Cardiac septum (tissue), 1 donor: ENCODE measurements around the gene OR7G3. TPM values are rescaled to one million over a fixed set of nuclear protein-coding genes. Genes with fewer than 3 reads are reported as not detected.

ENCODE experiments used
- DNase-seq: peaks from one replicate; pipeline ENCODE4 v3.0.0-alpha.2; 2020; ENCODE audit warnings: low spot score
- intact Hi-C: fragments of 100-400 bp; cut with DNase I; formaldehyde crosslinking; loops from one replicate; pipeline ENCODE4 v1.14.0; 2022
- total RNA-seq: library from RNA; stranded (reverse); fragmentation: NEBNext Ultra II Directional; extraction: Animal tissue kit (Norgen Biotek cat#: 25700); gene quantifications from one replicate; pipeline ENCODE4 v1.2.1, GENCODE V29; 2021
- donor health status: DM: no; HTN: no; CAD: no.

Gene OR7G3
- total RNA-seq, 1 donor from 2014 or later: not detected

DNA sequence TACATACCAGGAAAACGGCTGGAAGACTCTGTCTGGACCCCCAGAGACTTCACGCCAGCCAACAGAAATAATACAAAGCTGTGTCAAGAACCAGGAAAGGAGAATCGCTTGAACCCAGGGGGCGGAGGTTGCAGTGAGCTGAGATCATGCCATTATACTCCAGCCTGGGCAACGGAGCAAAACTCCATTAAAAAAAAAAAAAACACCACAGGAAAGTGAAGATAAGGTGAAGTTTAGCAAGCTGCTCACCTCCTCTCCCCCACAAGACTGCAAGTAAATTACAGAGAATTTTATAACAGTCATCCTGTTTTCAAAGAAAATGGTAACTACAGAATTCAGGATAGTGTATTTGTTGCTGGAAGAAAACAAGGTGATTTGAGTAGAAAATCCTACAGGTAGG is 10.2 kb downstream of the OR7G3 start:
- intact Hi-C loops: no loop called here
- DNase-seq: no peak

DNA sequence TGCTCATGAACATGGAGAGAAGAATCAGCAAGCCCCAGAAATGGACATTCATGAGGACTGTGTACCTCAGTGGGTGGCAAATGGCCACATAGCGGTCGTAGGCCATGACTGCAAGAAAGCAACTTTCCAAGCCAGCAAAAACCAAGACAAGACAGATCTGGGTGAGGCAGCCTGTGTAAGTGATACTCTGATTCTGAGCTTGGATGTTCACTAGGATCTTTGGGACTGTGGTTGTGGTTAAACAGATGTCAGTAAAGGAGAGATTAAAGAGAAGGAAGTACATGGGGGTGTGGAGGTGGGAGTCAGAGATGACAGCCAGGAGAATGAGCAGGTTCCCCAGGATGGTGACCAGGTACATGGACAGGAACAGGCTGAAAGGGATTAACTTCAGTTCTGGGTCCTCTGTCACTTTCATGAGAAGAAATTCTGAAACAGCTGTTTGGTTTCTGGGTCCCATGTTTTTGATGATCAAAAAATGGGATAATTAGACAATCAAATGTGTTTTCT is 11.4 kb downstream of the OR7G3 start, which contains the start of gene OR7G1:
TSS of gene OR7G1 (minus strand) at position 457 of the 507 bp plus-strand sequence. CDS start at position 457, 0 bp downstream.
- intact Hi-C loops: no loop called here
- no peak for DNase-seq

DNA sequence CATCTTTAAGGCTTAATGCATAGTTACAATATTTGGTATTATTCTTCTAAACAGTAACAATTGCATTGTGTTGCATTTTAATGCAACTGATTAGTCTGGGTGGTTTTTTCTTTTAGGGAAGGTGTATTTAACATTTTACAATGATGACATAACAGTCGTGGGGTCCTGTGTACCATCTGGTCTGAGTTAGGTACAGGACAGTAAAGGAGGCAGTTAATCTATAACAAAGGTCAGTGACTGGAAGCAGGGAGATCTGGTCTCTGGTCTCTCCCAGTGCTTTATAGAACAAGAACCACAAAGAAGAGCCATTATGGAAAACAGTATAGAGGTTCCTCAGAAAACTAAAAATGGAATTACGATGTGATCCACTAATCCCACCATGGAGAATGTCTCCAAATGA is 16.8 kb downstream of the OR7G3 start:
- no peak for DNase-seq
- intact Hi-C loops: no loop called here

DNA sequence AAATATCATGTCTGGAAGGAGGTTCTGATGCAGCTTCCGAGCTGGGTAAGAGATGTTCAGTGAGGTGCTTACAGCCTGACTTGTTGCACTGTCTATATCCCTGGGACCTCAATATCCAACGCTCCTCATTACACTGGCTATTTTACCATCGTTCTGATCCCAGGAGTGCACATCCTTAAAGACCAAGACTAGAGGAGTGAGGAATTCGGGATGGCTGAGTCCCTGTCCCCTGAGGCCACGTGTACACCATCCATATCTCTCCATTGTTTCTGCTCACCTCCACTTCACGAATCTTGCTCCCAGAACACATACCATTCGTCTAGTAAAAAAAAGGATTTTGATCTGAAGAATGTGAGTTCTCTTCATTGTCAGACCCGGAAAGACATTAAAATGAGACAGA is 19.4 kb downstream of the OR7G3 start, which contains the start of gene OR7G2:
TSS of gene OR7G2 (minus strand) at position 101 of the 400 bp plus-strand sequence. CDS start 4,232 bp downstream, outside the sequence.
- DNase-seq: no peak
- intact Hi-C loops: no loop called here

DNA sequence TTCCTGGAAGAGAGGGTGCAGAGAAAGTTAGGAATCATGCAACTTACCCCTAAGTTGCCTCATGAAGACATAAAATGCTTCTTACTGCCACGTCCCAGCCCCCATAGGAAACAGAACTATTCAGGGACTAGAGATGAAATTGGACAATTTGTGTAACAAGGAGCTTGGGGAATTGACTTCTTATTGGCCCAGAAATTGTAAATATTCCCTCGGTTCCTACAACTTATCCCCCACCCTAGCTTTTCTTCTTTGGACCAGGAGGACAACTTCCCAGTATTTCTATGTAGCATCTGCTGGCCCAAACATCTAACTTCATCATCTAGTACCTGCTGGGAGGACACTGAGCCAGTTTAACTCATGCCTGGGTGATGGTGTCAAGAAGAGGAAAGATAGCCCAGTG is 40.0 kb downstream of the OR7G3 start, which contains the start of gene OR1M1:
TSS of gene OR1M1 (plus strand) at position 301 of the 400 bp plus-strand sequence. CDS start 6,184 bp downstream, outside the sequence.
- no peak for DNase-seq
- intact Hi-C loops: no loop called here

DNA sequence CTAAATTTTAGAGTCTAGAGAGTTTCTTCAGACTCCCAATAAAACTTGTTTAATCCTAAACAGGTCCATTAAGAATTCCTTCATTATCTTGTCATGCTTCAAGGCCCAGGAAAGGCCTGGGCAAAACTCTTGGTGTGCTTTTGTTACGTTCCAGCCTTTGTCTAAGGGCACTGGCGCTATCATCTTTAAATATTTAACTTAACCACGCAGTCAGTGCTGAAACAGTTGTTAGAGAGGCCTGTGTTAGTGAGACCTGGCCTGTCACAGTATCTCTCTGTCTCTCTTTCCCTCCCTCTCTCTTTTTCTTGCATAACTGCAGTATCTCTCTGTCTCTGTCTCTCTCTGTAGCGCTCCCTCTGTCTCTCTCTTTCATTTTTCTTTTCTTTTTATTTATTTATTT is 48.1 kb downstream of the OR7G3 start:
- intact Hi-C loops: no loop called here
- DNase-seq: no peak

DNA sequence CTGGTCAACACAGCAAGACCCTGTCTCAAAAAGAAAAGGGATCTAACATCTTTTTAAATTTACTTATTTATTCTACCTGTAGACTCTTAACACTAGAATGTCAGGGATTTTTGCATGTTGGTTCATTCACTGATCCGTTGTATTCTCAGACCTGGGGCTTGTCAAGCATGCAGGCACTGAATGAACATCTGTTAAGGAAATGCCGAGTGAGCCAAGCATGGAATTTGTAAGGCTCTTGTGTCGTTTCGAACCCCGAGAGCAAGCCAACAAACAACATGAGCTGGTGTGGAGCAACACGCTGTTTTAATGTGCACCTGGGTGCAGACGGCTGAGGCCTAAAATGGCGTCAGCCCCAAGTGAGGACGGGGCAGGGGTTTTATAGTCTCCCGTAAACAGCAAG is 49.8 kb downstream of the OR7G3 start:
- DNase-seq: no peak
- intact Hi-C loops: no loop called here

Other genes with a start within 250 kb of the OR7G3 start
- gene MUC16, start 116.5 kb downstream of the OR7G3 start, total RNA-seq: 0.03 TPM
- gene OR1M1, start 39.9 kb downstream of the OR7G3 start, total RNA-seq: not detected
- not detected for gene OR7G2, start 19.5 kb downstream of the OR7G3 start, total RNA-seq
- not detected for gene OR7G1, start 11.2 kb downstream of the OR7G3 start, total RNA-seq
- gene ZNF317, start 13.4 kb upstream of the OR7G3 start, total RNA-seq: 13.8 TPM
- not detected for gene OR7D2, start 52.0 kb upstream of the OR7G3 start, total RNA-seq
- gene OR7D4, start 92.6 kb upstream of the OR7G3 start, total RNA-seq: not detected
- not detected for gene OR7E24, start 124.0 kb upstream of the OR7G3 start, total RNA-seq
- gene ZNF699, start 182.9 kb upstream of the OR7G3 start, total RNA-seq: 4.5 TPM
- gene ZNF559, start 197.2 kb upstream of the OR7G3 start, total RNA-seq: 18.2 TPM
- 3.1 TPM for gene ZNF177, start 236.1 kb upstream of the OR7G3 start, total RNA-seq